Type B pancreatic cell (in vitro differentiated cells): ENCODE results near the gene ANAPC15. TPM values are rescaled to one million over a fixed set of nuclear protein-coding genes. Genes with fewer than 3 reads are reported as not detected.

ENCODE experiments used
- DNase-seq: peaks from one replicate; pipeline ENCODE4 v3.0.0; 2021; ENCODE audit warnings: mixed read lengths; ENCODE audit not compliant: unreplicated experiment; ENCODE audit errors: extremely low spot score
- H3K27ac Mint-ChIP-seq: 2 replicates; pipeline ENCODE4 v1.8.0; 2021; ENCODE audit warnings: mild to moderate bottlenecking, mixed read lengths
- H3K27me3 Mint-ChIP-seq: 2 replicates; pipeline ENCODE4 v1.8.0; 2021; ENCODE audit warnings: mixed read lengths
- H3K36me3 Mint-ChIP-seq: 2 replicates; pipeline ENCODE4 v1.8.0; 2021; ENCODE audit warnings: mixed read lengths
- H3K4me1 Mint-ChIP-seq: one replicate; pipeline ENCODE4 v1.8.0; 2021; ENCODE audit warnings: mixed read lengths; ENCODE audit not compliant: unreplicated experiment
- H3K4me3 Mint-ChIP-seq: 2 replicates; pipeline ENCODE4 v1.8.0; 2021; ENCODE audit warnings: mild to moderate bottlenecking, mixed read lengths
- H3K9me3 Mint-ChIP-seq: 2 replicates; pipeline ENCODE4 v1.8.0; 2021; ENCODE audit warnings: mixed read lengths
- microRNA-seq: library from miRNA; unstranded; fragments of <30 nt; microRNA quantifications from one replicate; pipeline ENCODE4, GENCODE V29; 2020
- total RNA-seq: library from RNA; stranded (reverse); gene quantifications from 2 replicates; pipeline ENCODE4 v1.2.1, GENCODE V29; 2021; ENCODE audit warnings: low replicate concordance
- TF ChIP-seq, protein P1 (sequence below): fragments of 200-600 bp; sonication (generic); conservative IDR thresholded peaks from 2 replicates; pipeline ENCODE4 v1.5.0; 2021; ENCODE audit warnings: antibody characterized with exemption, mild to moderate bottlenecking

ANAPC15 gene
- total RNA-seq, 1 donor from 2014 or later = 47.9 TPM

DNA sequence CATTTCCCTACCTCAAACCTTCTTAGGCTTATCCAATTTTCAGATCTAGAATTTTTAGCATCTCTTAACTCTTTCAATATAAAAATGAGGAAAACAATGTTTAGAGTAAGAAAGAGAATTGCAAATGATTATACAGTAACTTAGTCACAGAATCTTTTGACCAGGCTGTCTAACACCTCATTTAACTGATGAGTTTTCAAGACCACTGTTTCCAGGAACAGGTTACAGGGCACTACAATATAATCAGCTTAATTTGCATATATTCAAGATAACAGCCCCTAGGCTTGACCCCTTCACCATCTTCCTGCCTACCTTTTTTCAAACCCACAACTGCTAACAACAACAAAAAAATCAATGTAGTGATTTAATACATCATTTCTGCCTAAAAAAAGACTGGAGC, 44.8 kb downstream of the ANAPC15 start:
- Mint-ChIP-seq H3K4me1 (peaks cover 42% of the 10 kb centered on the region), H3K27me3 (no peaks in the 10 kb centered on the region), H3K4me3 (no peak overlapping the region), H3K9me3 (no peaks in the 10 kb centered on the region), H3K36me3 (peaks cover 15% of the 10 kb centered on the region), H3K27ac (no peak overlapping the region)
- DNase-seq = no peak
- TF ChIP-seq, protein P1, sequence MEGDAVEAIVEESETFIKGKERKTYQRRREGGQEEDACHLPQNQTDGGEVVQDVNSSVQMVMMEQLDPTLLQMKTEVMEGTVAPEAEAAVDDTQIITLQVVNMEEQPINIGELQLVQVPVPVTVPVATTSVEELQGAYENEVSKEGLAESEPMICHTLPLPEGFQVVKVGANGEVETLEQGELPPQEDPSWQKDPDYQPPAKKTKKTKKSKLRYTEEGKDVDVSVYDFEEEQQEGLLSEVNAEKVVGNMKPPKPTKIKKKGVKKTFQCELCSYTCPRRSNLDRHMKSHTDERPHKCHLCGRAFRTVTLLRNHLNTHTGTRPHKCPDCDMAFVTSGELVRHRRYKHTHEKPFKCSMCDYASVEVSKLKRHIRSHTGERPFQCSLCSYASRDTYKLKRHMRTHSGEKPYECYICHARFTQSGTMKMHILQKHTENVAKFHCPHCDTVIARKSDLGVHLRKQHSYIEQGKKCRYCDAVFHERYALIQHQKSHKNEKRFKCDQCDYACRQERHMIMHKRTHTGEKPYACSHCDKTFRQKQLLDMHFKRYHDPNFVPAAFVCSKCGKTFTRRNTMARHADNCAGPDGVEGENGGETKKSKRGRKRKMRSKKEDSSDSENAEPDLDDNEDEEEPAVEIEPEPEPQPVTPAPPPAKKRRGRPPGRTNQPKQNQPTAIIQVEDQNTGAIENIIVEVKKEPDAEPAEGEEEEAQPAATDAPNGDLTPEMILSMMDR = no peak

DNA sequence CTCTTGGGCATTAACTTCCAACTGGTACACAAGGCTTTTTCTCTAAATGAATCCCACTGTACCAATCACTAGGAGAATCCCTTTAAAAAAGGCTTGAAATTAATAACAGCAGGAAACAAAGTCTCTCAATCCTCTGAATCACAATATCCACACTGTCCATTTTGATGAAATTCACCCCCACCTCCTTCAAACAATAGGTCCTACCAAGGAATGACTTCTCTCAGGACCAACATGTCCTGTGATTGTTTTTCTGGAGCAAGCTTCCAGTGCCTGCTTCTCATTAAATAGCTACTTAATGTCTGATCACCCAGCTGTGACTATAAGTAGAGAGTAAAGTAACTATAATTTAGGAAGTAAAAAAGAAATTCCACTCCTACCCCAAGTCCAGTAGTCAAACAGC, 45.2 kb downstream of the ANAPC15 start:
- Mint-ChIP-seq H3K27ac (no peak overlapping the region), H3K4me1 (peaks cover 38% of the 10 kb centered on the region), H3K9me3 (no peaks in the 10 kb centered on the region), H3K27me3 (no peaks in the 10 kb centered on the region), H3K36me3 (peaks cover 15% of the 10 kb centered on the region), H3K4me3 (no peak overlapping the region)
- TF ChIP-seq, protein P1 = no peak
- DNase-seq = no peak

DNA sequence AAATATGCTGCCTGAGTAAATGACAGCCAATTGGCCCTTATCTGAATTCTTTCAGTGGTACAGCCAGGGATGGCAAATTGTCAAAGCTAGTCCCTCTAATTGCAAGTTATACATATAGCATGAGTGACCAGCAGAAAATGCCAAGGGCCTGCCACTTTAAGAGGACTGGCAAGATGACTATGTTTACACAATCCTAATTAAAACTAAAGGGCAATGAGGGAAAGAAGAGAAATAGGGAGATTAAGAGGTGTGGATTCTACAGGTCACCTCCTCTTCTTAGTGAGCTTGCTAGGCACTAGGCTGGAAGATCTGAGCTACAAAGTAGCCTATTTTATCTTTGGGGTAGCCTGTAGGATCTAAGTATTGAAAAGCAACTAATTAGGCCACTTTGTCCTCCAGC, 45.6 kb downstream of the ANAPC15 start:
- no peak for DNase-seq
- Mint-ChIP-seq H3K27me3 (no peaks in the 10 kb centered on the region), H3K36me3 (peaks cover 16% of the 10 kb centered on the region), H3K4me3 (no peak overlapping the region), H3K27ac (no peak overlapping the region), H3K4me1 (peaks cover 34% of the 10 kb centered on the region), H3K9me3 (no peaks in the 10 kb centered on the region)
- TF ChIP-seq, protein P1 = no peak

DNA sequence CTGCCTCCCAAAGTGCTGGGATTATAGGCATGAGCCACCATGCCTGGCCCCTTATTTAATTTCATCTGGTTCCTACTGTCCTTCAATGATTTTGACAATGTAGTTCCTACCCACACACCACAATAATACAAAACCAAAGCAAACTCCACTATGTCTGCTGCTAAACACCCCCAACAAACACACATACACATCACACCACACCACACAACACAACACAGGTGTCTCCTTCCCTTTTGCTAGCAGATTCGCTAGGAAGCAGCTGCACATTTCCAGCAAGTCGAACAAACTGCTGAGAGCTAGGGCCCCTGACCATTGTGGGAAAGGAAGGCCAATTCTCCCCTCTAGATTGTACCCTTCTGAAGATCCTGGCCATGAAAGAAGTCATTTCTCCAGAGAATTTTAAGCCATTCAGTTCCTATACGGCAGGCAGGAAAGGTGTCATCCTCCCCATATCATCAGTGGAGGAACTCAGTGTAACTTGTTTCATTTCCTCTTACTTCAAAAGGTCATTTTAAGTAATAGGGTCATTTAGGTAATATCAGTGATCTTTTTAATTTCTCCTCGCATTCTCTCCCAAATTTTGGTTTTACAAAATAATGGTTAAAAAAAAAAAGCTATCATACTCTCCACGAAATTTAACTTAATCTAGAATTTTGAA, 50.6 kb downstream of the ANAPC15 start:
- Mint-ChIP-seq H3K4me3 (no peak overlapping the region), H3K27me3 (no peaks in the 10 kb centered on the region), H3K4me1 (peaks cover 6% of the 10 kb centered on the region), H3K27ac (no peak overlapping the region), H3K9me3 (no peaks in the 10 kb centered on the region), H3K36me3 (peaks cover 14% of the 10 kb centered on the region)
- TF ChIP-seq, protein P1 = no peak
- DNase-seq = no peak

Small RNAs within 50 kb of the gene (microRNA-seq; reads per million reads assigned to microRNA genes)
- gene MIR3165 = not detected

Other genes with a start within 250 kb of the ANAPC15 start
- not detected in 2 replicates for gene DEFB131B, start 234.2 kb downstream of the ANAPC15 start, total RNA-seq
- gene XNDC1N, start 184.1 kb downstream of the ANAPC15 start, total RNA-seq = 9.7 and 15.6 TPM in 2 replicates
- gene RNF121, start 183.6 kb downstream of the ANAPC15 start, total RNA-seq = 44.3 and 49.7 TPM in 2 replicates
- 10.6 and 15.7 TPM in 2 replicates for gene IL18BP, start 113.8 kb downstream of the ANAPC15 start, total RNA-seq
- gene NUMA1, start 32.2 kb downstream of the ANAPC15 start, total RNA-seq = 183 and 225 TPM in 2 replicates
- 7.9 and 14.7 TPM in 2 replicates for gene LRRC51, start 31.8 kb downstream of the ANAPC15 start, total RNA-seq
- 73.0 and 93.8 TPM in 2 replicates for gene LAMTOR1, start 9.4 kb downstream of the ANAPC15 start, total RNA-seq
- not detected in 2 replicates for gene TOMT, start 6.8 kb downstream of the ANAPC15 start, total RNA-seq
- gene FOLR3, start 23.0 kb upstream of the ANAPC15 start, total RNA-seq = not detected in 2 replicates
- gene FOLR1, start 79.4 kb upstream of the ANAPC15 start, total RNA-seq = 2.7 and 6.7 TPM in 2 replicates
- not detected in 2 replicates for gene FOLR2, start 104.1 kb upstream of the ANAPC15 start, total RNA-seq
- 179 and 231 TPM in 2 replicates for gene INPPL1, start 112.1 kb upstream of the ANAPC15 start, total RNA-seq
- gene PHOX2A, start 131.5 kb upstream of the ANAPC15 start, total RNA-seq = 2.8 and 3.0 TPM in 2 replicates